Lung (tissue), 12 donors: ENCODE measurements around the gene GRIK3. TPM values are rescaled to one million over a fixed set of nuclear protein-coding genes. Genes with fewer than 3 reads are reported as not detected.

ENCODE experiments used
- ATAC-seq: fragments of 200-7000 bp; cut with Tn5 transposase; one replicate; pipeline ENCODE4 v1.9.1; 2020; ENCODE audit warnings: moderate number of reproducible peaks; ENCODE audit not compliant: insufficient read depth, low FRiP score
- DNase-seq, 3 donors: peaks; one replicate each; pipeline ENCODE4 v3.0.0-alpha.2; 2013 to 2017
- H3K27ac ChIP-seq, 2 donors: one replicate each; pipeline ENCODE4 v1.5.1; 2013; ENCODE audit warnings: mild to moderate bottlenecking in 2 of 2, moderate library complexity in 2 of 2, control low read depth in 1 of 2, inconsistent platforms in 1 of 2, low read depth in 1 of 2, low read length in 1 of 2
- H3K27me3 ChIP-seq, 3 donors: one replicate each; pipeline ENCODE4 v1.5.1; 2013; ENCODE audit warnings: low read length in 2 of 3; ENCODE audit not compliant: control insufficient read depth in 3 of 3, insufficient read depth in 3 of 3
- H3K36me3 ChIP-seq, 4 donors: one replicate each; pipeline ENCODE4 v1.5.1; 2013; ENCODE audit warnings: low read length in 4 of 4, mild to moderate bottlenecking in 1 of 4, moderate library complexity in 1 of 4; ENCODE audit not compliant: control insufficient read depth in 4 of 4, insufficient read depth in 4 of 4
- H3K4me1 ChIP-seq, 5 donors: one replicate each; pipeline ENCODE4 v1.5.1; 2013; ENCODE audit warnings: low read length in 5 of 5, mild to moderate bottlenecking in 2 of 5, moderate library complexity in 1 of 5; ENCODE audit not compliant: control insufficient read depth in 5 of 5, insufficient read depth in 5 of 5
- H3K4me3 ChIP-seq: one replicate; pipeline ENCODE4 v1.5.1; 2013; ENCODE audit warnings: mild to moderate bottlenecking, control low read depth, moderate library complexity
- H3K9ac ChIP-seq, 2 donors: one replicate each; pipeline ENCODE4 v1.5.1; 2013; ENCODE audit warnings: low read length in 2 of 2, control low read depth in 1 of 2; ENCODE audit not compliant: insufficient read depth in 1 of 2
- H3K9me3 ChIP-seq, 4 donors: one replicate each; pipeline ENCODE4 v1.5.1; 2013; ENCODE audit warnings: low read length in 3 of 4, mild to moderate bottlenecking in 1 of 4, moderate library complexity in 1 of 4; ENCODE audit not compliant: control insufficient read depth in 4 of 4, insufficient read depth in 3 of 4
- CTCF ChIP-seq: IDR thresholded peaks from 2 replicates; pipeline ENCODE4 v1.5.1; 2012; ENCODE audit warnings: mild to moderate bottlenecking; ENCODE audit errors: control extremely low read depth, extremely low read depth
- WGBS, 2 donors: extraction: QIAGEN DNeasy Blood & Tissue Kit; methylation state at CpG; one replicate each; pipeline ENCODE4 v1.1.7; 2013; 5-methylcytosine and 5-hydroxymethylcytosine counted together
- polyA plus RNA-seq, 2 donors: library from polyadenylated mRNA; stranded (reverse); fragments of 200-250 nt; gene quantifications; one replicate each; pipeline ENCODE4 v1.2.1, GENCODE V29; 2013
- total RNA-seq, 2 donors: library from RNA; depleted of rRNA in 1 of 2; stranded (reverse); fragments of >200 nt in 1 of 2; gene quantifications; one replicate each; pipeline ENCODE4 v1.2.1, GENCODE V29; 2014 to 2021
- donor health status: control.
- donor health status: control.
- donor health status: Bipolar disorder and iron deficiency.
- donor health status: healthy.
- donor health status: DM: yes; HTN: yes; CAD: no.

Gene GRIK3
- total and polyA plus RNA-seq, 4 donors = 0.01 to 0.40 (median 0.07) TPM

GRCh38 chr1:36843906-36844610 is 190.3 kb downstream of the GRIK3 start:
- no peak overlapping the region for H3K4me3 ChIP-seq
- peaks cover 0 to 20% (median 3%) of the 10 kb centered on the region in 3 donors for H3K27me3 ChIP-seq
- DNase-seq = no peak
- H3K36me3 ChIP-seq = no peaks in the 10 kb centered on the region
- H3K4me1 ChIP-seq = no peaks in the 10 kb centered on the region
- no peak for TF ChIP-seq CTCF
- H3K27ac ChIP-seq = no peak overlapping the region
- ATAC-seq = no peak
- no peaks in the 10 kb centered on the region for H3K9me3 ChIP-seq
- H3K9ac ChIP-seq = no peak overlapping the region
- WGBS, 2 donors = 80 to 89% methylated on average over 11 of the region's 11 CpGs

- H3K9me3 ChIP-seq = no peaks in the 10 kb centered on the region
- no peaks in the 10 kb centered on the region for H3K4me1 ChIP-seq
- 83 to 86% methylated on average over 11 of the region's 11 CpGs for WGBS, 2 donors
- no peak overlapping the region for H3K27ac ChIP-seq
- TF ChIP-seq CTCF = no peak
- ATAC-seq = no peak
- H3K4me3 ChIP-seq = no peak overlapping the region
- peaks cover 0 to 18% (median 3%) of the 10 kb centered on the region in 3 donors for H3K27me3 ChIP-seq
- no peaks in the 10 kb centered on the region for H3K36me3 ChIP-seq
- no peak overlapping the region for H3K9ac ChIP-seq
- no peak for DNase-seq
Observed at GRCh38 chr1:36843027-36843426, 191.3 kb downstream of the GRIK3 start.

- no peak for TF ChIP-seq CTCF
- 59 to 67% methylated on average over 7 of the region's 7 CpGs for WGBS, 2 donors
- ATAC-seq = no peak
- Histone ChIP-seq H3K4me1 (no peaks in the 10 kb centered on the region), H3K27ac (no peak overlapping the region), H3K9ac (no peak overlapping the region), H3K4me3 (no peak overlapping the region), H3K36me3 (no peaks in the 10 kb centered on the region), H3K9me3 (no peaks in the 10 kb centered on the region), H3K27me3 (peaks cover 0 to 19% (median 3%) of the 10 kb centered on the region in 3 donors)
- DNase-seq = no peak
Observed at GRCh38 chr1:36842448-36842847, 191.9 kb downstream of the GRIK3 start.

DNA sequence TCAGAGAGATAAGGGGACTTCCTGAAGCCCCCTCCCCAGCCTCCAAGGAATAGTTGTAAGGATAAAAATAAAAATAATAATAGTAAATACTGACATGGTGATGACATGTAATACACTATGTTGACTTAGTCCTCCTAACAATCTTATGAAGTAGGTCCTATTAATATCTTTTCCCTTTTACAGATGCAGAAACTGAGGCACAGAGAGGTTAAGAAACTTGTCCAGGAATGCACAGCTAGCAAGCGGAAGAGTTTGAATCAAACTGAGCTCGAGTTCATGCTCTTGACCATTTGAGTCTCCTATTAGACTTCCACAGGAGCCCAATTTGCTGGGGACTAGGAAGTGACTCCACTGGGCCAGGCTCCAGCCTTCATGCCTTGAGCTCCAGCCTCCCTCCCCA is 194.8 kb downstream of the GRIK3 start:
- H3K4me3 ChIP-seq = no peak overlapping the region
- H3K27ac ChIP-seq = no peak overlapping the region
- H3K4me1 ChIP-seq = no peaks in the 10 kb centered on the region
- TF ChIP-seq CTCF = no peak
- 83 to 85% methylated on average over 2 of the region's 2 CpGs for WGBS, 2 donors
- H3K9ac ChIP-seq = no peak overlapping the region
- no peak for DNase-seq
- no peak for ATAC-seq
- H3K27me3 ChIP-seq = peaks cover 0 to 22% (median 3%) of the 10 kb centered on the region in 3 donors
- H3K9me3 ChIP-seq = no peaks in the 10 kb centered on the region
- no peaks in the 10 kb centered on the region for H3K36me3 ChIP-seq
